Stomach (tissue), 9 donors: ENCODE data around the gene ACD. TPM values are rescaled to one million over a fixed set of nuclear protein-coding genes. Genes with fewer than 3 reads are reported as not detected.
A peak's percentile ranks its signal among the peaks of the same experiment; 100 is the strongest.

Experiments
- DNase-seq, 2 donors: peaks; one replicate each; pipeline versions ENCODE4 v3.0.0 to v3.0.0-alpha.2; 2013 to 2019
- H3K27ac ChIP-seq, 5 donors: fragments of 200-600 bp in 4 of 5; sonication (generic) in 4 of 5; one replicate each; pipeline ENCODE4 v1.5.1; 2013 to 2019; ENCODE audit warnings: mild to moderate bottlenecking in 1 of 5, moderate library complexity in 1 of 5
- H3K27me3 ChIP-seq, 3 donors: fragments of 200-600 bp; sonication (generic); one replicate each; pipeline ENCODE4 v1.5.1; 2017 to 2019; ENCODE audit warnings: mixed run types in 1 of 3
- H3K36me3 ChIP-seq, 4 donors: fragments of 200-600 bp; sonication (generic); 1 replicate in 3 of 4; 2 replicates in 1 of 4; pipeline ENCODE4 v1.5.1; 2016 to 2019
- H3K4me1 ChIP-seq, 4 donors: fragments of 200-600 bp; sonication (generic); one replicate each; pipeline ENCODE4 v1.5.1; 2016 to 2019
- H3K4me3 ChIP-seq, 4 donors: fragments of 200-600 bp; sonication (generic) in 3 of 4; one replicate each; pipeline ENCODE4 v1.5.1; 2016 to 2019; ENCODE audit warnings: mild to moderate bottlenecking in 1 of 4
- H3K9me3 ChIP-seq, 4 donors: fragments of 200-600 bp; sonication (generic); one replicate each; pipeline ENCODE4 v1.5.1; 2016 to 2019
- CTCF ChIP-seq, 7 experiments: fragments of 450-650 bp in 4 of 7; fragments of 200-600 bp in 3 of 7; sonication (generic) in 3 of 7; IDR thresholded peaks; one replicate each; pipeline ENCODE4 v1.5.1; 2016 to 2019; ENCODE audit warnings: antibody characterized with exemption in 7 of 7, control low read depth in 2 of 7, mild to moderate bottlenecking in 1 of 7
- EP300 ChIP-seq: sonication (generic); formaldehyde crosslinking; IDR thresholded peaks from one replicate; pipeline ENCODE4 v1.6.1; 2017; ENCODE audit warnings: antibody characterized with exemption
- POLR2A ChIP-seq, 4 donors: fragments of 450-650 bp; IDR thresholded peaks; one replicate each; pipeline ENCODE4 v1.6.1; 2016; ENCODE audit warnings: antibody characterized with exemption in 4 of 4, control low read depth in 2 of 4, mild to moderate bottlenecking in 1 of 4, moderate library complexity in 1 of 4
- POLR2AphosphoS5 ChIP-seq, 3 donors: sonication (generic); formaldehyde crosslinking; IDR thresholded peaks; one replicate each; pipeline ENCODE4 v1.6.1; 2016; ENCODE audit warnings: antibody characterized with exemption in 3 of 3
- WGBS, 5 donors: extraction: QIAGEN DNeasy Blood & Tissue Kit in 3 of 5; methylation state at CpG; one replicate each; pipeline versions ENCODE4 v1.1.5 to v1.1.7; 2013 to 2018; 5-methylcytosine and 5-hydroxymethylcytosine counted together
- intact Hi-C: fragments of 100-400 bp; cut with DNase I; formaldehyde crosslinking; loops from one replicate; pipeline ENCODE4 v1.15.1; 2023; ENCODE audit warnings: low total_unique reads
- polyA plus RNA-seq, 3 donors: library from polyadenylated mRNA; stranded (reverse); fragments of 200-250 nt; gene quantifications; one replicate each; pipeline ENCODE4 v1.2.3, GENCODE V29; 2013
- total RNA-seq, 5 donors: library from RNA; depleted of rRNA; stranded (reverse); fragments of >200 nt; gene quantifications; one replicate each; pipeline versions ENCODE4 v1.1.0 to v1.2.3, GENCODE V29; 2014 to 2016
- donor health status: healthy with polysubstance abuse.
- donor health status: Bipolar disorder and iron deficiency.
- donor health status: healthy.

ACD gene
- total and polyA plus RNA-seq, 8 donors: 0.87 to 30.3 (median 11.4) TPM

- 45 to 60% (median 54%) methylated on average over 4 of the region's 4 CpGs for WGBS, 5 donors
- intact Hi-C loops: no loop called here
- Histone ChIP-seq H3K4me1 (peaks cover 21 to 38% (median 30%) of the 10 kb centered on the region in 4 donors), H3K27me3 (no peaks in the 10 kb centered on the region), H3K9me3 (no peaks in the 10 kb centered on the region), H3K4me3 (no peak overlapping the region), H3K27ac (peak overlapping the region in 1 of 5 donors; percentile 23), H3K36me3 (peaks cover 4 to 32% (median 16%) of the 10 kb centered on the region in 4 donors)
- no peak for DNase-seq
- TF ChIP-seq POLR2A (IDR thresholded peaks at IDR 0.05) (no peak), CTCF (IDR thresholded peaks at IDR 0.05) (no peak), EP300 (no peak), POLR2AphosphoS5 (IDR thresholded peaks at IDR 0.05) (no peak)
Observed at GRCh38 chr16:67676516-67676915, 16.5 kb upstream of the ACD start.

- 96 to 100% (median 98%) methylated on average over 7 of the region's 7 CpGs for WGBS, 5 donors
- Histone ChIP-seq H3K27me3 (no peaks in the 10 kb centered on the region), H3K9me3 (no peaks in the 10 kb centered on the region), H3K27ac (peak overlapping the region in 1 of 5 donors; percentile 23), H3K36me3 (peaks cover 4 to 27% (median 14%) of the 10 kb centered on the region in 4 donors), H3K4me1 (peaks cover 21 to 38% (median 30%) of the 10 kb centered on the region in 4 donors), H3K4me3 (no peak overlapping the region)
- no peak for TF ChIP-seq CTCF (IDR thresholded peaks at IDR 0.05)
- TF ChIP-seq EP300: no peak
- no peak for TF ChIP-seq POLR2A (IDR thresholded peaks at IDR 0.05)
- no peak for TF ChIP-seq POLR2AphosphoS5 (IDR thresholded peaks at IDR 0.05)
- no peak for DNase-seq
- intact Hi-C loops: no loop called here
Observed at GRCh38 chr16:67675999-67676398, 15.9 kb upstream of the ACD start.

- H3K27ac ChIP-seq: peak overlapping the region in 1 of 5 donors; percentile 76
- no peak for DNase-seq
- no peaks in the 10 kb centered on the region for H3K27me3 ChIP-seq
- H3K9me3 ChIP-seq: no peaks in the 10 kb centered on the region
- intact Hi-C loops: no loop called here
- TF ChIP-seq EP300: no peak
- TF ChIP-seq POLR2A (IDR thresholded peaks at IDR 0.05): no peak
- WGBS, 5 donors: 95 to 97% (median 96%) methylated on average over 10 to 17 of the region's 17 CpGs
- H3K4me1 ChIP-seq: peaks cover 21 to 38% (median 30%) of the 10 kb centered on the region in 4 donors
- peaks cover 4 to 23% (median 12%) of the 10 kb centered on the region in 4 donors for H3K36me3 ChIP-seq
- no peak overlapping the region for H3K4me3 ChIP-seq
Observed at GRCh38 chr16:67675579-67675935, 15.5 kb upstream of the ACD start.

GRCh38 chr16:67674851-67675578, 15.0 kb upstream of the ACD start:
- Histone ChIP-seq H3K4me1 (peaks cover 21 to 38% (median 30%) of the 10 kb centered on the region in 4 donors), H3K27me3 (no peaks in the 10 kb centered on the region), H3K36me3 (peaks cover 0 to 17% (median 10%) of the 10 kb centered on the region in 4 donors), H3K9me3 (no peaks in the 10 kb centered on the region), H3K27ac (peak overlapping the region in 4 of 5 donors; percentile 71 to 86 (median 77)), H3K4me3 (no peak overlapping the region)
- TF ChIP-seq EP300: no peak
- TF ChIP-seq POLR2AphosphoS5 (IDR thresholded peaks at IDR 0.05): no peak
- no peak for TF ChIP-seq CTCF (IDR thresholded peaks at IDR 0.05)
- TF ChIP-seq POLR2A (IDR thresholded peaks at IDR 0.05): no peak
- DNase-seq: no peak
- WGBS, 5 donors: 94 to 96% (median 94%) methylated on average over 23 to 28 of the region's 28 CpGs
- intact Hi-C loops: no loop called here
